Skeletal muscle tissue (tissue), 4 donors: ENCODE measurements around the gene HACD2. TPM values are rescaled to one million over a fixed set of nuclear protein-coding genes. Genes with fewer than 3 reads are reported as not detected.
"Not testable (repeated sequence)": the region's sequence is repeated elsewhere in the genome, so short reads cannot be mapped to it uniquely, and the experiment has no call there.

ENCODE experiments used
- H3K27ac ChIP-seq: one replicate; pipeline ENCODE4 v1.7.0; 2013; ENCODE audit warnings: mild to moderate bottlenecking, low read depth, low read length, inconsistent platforms
- H3K27me3 ChIP-seq, 3 donors: one replicate each; pipeline ENCODE4 v1.7.0; 2013; ENCODE audit warnings: low read length in 3 of 3; ENCODE audit not compliant: control insufficient read depth in 3 of 3, insufficient read depth in 3 of 3
- H3K36me3 ChIP-seq, 3 donors: one replicate each; pipeline ENCODE4 v1.7.0; 2013; ENCODE audit warnings: low read length in 3 of 3; ENCODE audit not compliant: control insufficient read depth in 3 of 3, insufficient read depth in 3 of 3
- H3K4me1 ChIP-seq, 3 donors: one replicate each; pipeline ENCODE4 v1.7.0; 2013; ENCODE audit warnings: low read length in 3 of 3, mild to moderate bottlenecking in 3 of 3; ENCODE audit not compliant: control insufficient read depth in 3 of 3, insufficient read depth in 3 of 3
- H3K4me3 ChIP-seq, 3 donors: one replicate each; pipeline ENCODE4 v1.7.0; 2013; ENCODE audit warnings: low read length in 3 of 3
- H3K9ac ChIP-seq, 3 donors: one replicate each; pipeline ENCODE4 v1.7.0; 2013; ENCODE audit warnings: low read length in 3 of 3, mild to moderate bottlenecking in 3 of 3, moderate library complexity in 2 of 3, low read depth in 1 of 3
- H3K9me3 ChIP-seq, 3 donors: one replicate each; pipeline ENCODE4 v1.7.0; 2013; ENCODE audit warnings: low read length in 3 of 3; ENCODE audit not compliant: control insufficient read depth in 3 of 3
- total RNA-seq: library from RNA; depleted of rRNA; stranded (reverse); fragments of >200 nt; gene quantifications from one replicate; pipeline ENCODE4 v1.2.3, GENCODE V29; 2014
- donor health status: Osteomylitis.

HACD2 gene
- total RNA-seq, 1 donor from 2014 or later, result 15.7 TPM

DNA sequence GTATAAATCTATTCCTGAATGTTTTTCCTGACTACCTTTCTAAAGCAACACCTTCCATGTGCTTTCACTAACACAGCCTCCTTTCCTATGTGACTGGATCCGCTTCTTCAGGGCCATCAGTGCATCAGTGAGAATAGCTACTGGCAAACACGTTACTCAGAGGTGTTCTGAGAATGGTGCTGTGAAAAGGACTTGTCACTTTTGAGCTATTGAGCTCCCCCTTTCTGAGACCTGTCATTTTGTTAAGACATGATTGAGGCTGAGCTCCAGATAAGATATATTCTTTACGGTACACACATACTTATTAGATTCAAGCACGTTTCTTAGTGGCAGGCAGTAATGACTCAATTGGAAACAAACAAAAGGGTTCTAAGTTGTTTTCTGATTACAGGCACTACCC lies 90.9 kb downstream of the HACD2 start:
- H3K27me3 ChIP-seq, result no peaks in the 10 kb centered on the region
- no peaks in the 10 kb centered on the region for H3K9me3 ChIP-seq
- no peak overlapping the region for H3K9ac ChIP-seq
- no peaks in the 10 kb centered on the region for H3K4me1 ChIP-seq
- H3K36me3 ChIP-seq, result peaks cover 0 to 24% (median 3%) of the 10 kb centered on the region in 3 donors
- no peak overlapping the region for H3K4me3 ChIP-seq
- no peak overlapping the region for H3K27ac ChIP-seq

DNA sequence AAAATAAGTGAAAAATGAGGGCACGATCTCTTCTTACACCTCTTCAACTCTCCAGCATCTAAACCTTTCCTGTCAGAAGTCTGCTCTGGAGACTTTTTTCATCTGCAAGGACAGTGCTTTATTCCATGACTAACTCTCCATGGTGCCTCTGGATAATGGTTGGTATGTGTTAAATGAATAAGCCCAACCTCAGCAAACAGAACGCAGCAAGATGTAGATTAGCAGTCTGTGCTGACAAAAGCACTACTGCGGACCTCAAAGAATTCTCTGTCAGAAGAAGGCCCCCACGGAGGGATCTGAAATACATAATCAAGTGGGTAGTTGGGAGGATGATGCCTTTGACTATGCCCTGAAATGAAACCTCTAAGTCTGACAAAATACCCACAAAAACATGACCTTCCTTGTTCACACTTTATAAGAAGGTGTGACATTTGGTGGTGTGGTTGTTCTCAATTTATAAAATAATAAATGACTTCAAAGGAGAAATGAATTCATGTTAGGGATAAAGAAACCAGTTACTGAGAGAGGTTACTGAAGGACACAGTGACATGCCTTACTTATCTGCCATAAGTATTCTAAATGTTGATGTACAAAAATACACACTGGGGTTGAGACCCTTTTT lies 92.8 kb downstream of the HACD2 start:
- Histone ChIP-seq H3K4me3 (no peak overlapping the region), H3K9me3 (no peaks in the 10 kb centered on the region), H3K9ac (no peak overlapping the region), H3K27ac (no peak overlapping the region), H3K27me3 (no peaks in the 10 kb centered on the region), H3K4me1 (no peaks in the 10 kb centered on the region), H3K36me3 (peaks cover 0 to 14% (median 0%) of the 10 kb centered on the region in 3 donors)

DNA sequence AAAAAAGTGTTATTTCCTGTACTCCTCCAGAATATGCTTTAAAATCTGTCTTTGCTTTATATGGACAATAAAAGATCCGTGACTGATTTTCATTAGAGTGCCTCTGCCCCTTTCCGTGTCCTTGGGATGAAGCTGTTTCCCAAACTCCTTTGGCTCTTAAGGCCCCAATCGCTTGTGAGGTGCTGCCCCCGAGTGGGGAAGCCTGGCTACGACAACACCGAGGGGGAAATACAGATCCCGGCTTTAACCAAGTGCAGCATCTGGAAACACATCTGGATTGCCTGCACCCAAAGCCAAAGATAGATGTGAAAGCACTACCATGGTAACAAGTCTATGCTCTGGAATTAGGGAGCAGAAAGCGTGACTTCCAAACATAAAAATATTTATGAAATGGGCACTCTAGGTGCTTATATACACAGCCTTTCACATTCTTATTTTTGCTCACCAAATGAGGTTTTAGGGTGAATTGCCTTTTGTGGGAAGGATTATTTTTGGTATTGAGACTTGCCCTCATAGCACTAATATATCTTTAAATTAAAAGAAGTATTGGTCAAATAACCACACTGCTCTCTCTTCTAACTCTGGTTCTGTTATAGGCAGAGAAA lies 95.4 kb downstream of the HACD2 start:
- Histone ChIP-seq H3K27me3 (peaks cover 0 to 2% (median 0%) of the 10 kb centered on the region in 3 donors), H3K27ac (no peak overlapping the region), H3K9me3 (no peaks in the 10 kb centered on the region), H3K4me3 (no peak overlapping the region), H3K4me1 (no peaks in the 10 kb centered on the region), H3K9ac (no peak overlapping the region), H3K36me3 (peaks cover 0 to 12% (median 0%) of the 10 kb centered on the region in 3 donors)

DNA sequence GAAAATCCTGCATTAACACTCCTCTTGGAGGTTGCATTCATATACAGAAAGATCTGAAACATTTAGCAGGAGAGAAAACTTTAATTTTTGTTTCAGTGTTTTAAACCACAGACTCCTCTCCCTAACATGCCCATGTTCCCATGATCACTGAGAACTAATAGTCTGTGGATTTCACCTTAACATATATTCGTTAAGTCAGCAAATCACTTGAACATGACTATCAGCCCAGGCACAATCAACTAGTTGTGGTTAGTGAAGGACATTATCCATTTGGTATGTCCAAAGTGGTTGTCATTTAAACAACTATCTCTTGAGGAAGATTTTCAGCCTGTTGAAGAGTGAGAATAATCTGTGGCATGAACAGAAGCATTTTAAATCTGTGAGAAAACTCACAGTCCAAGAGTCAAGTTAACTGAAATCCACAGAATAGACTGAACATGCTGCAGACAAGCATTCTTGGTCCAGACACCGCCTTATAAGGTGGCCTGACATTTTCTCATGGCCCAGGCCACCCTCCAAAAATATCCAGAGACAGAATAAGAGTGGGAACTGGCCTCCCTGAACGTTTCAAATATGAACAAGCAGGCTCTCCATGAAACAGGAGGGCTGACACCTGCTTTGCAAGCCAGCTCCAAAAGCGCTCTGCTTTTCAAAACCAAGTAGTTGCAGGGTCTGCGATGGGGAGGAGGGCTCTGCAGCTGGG lies 96.1 kb downstream of the HACD2 start:
- H3K4me3 ChIP-seq, result no peak overlapping the region
- H3K9me3 ChIP-seq, result no peaks in the 10 kb centered on the region
- H3K36me3 ChIP-seq, result peaks cover 0 to 8% (median 0%) of the 10 kb centered on the region in 3 donors
- H3K4me1 ChIP-seq, result no peaks in the 10 kb centered on the region
- H3K27me3 ChIP-seq, result peaks cover 0 to 3% (median 0%) of the 10 kb centered on the region in 3 donors
- no peak overlapping the region for H3K27ac ChIP-seq
- no peak overlapping the region for H3K9ac ChIP-seq

DNA sequence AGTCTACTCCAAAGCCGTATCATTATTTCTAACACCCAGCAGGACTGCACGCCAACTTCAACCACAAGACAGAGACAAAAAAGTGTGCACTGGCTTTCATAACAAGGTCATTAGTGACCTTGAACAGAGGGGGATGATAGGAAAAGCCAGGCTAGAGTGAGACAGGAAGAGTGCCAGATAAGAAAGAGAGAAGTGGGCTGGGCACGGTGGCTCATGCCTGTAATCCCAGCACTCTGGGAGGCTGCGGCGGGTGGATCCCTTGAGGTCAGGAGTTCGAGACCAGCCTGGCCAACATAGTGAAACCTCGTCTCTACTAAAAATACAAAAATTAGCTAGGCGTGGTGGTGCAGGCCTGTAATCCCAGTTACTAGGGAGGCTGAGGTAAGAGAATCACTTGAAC lies 97.8 kb downstream of the HACD2 start:
- not testable (repeated sequence) for H3K27me3 ChIP-seq, H3K9ac ChIP-seq, H3K36me3 ChIP-seq, H3K4me3 ChIP-seq, H3K4me1 ChIP-seq, H3K27ac ChIP-seq, H3K9me3 ChIP-seq

DNA sequence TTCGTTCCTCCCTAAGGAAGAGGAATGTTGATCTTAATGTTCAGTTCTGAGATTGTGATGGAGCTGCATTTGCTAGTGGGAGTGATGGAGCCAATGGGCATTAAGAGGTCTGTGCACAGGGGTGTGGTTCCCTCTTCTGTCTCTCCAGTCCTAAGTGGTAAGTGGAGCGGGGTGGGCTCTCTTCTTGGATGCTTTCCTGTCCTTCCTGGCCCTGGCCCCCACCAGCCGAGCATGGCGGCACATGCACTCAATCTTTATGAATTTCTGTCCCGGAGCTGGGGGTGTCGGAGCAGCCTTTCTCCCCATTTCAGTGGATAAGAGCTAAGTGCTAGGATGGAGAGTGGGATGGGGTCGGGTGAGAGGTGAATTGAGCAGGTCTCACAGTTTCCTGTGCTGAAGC lies 98.4 kb downstream of the HACD2 start:
- H3K36me3 ChIP-seq, result peaks cover 0 to 7% (median 0%) of the 10 kb centered on the region in 3 donors
- peaks cover 0 to 3% (median 0%) of the 10 kb centered on the region in 3 donors for H3K27me3 ChIP-seq
- no peak overlapping the region for H3K4me3 ChIP-seq
- H3K4me1 ChIP-seq, result no peaks in the 10 kb centered on the region
- H3K9me3 ChIP-seq, result no peaks in the 10 kb centered on the region
- H3K9ac ChIP-seq, result no peak overlapping the region
- no peak overlapping the region for H3K27ac ChIP-seq

DNA sequence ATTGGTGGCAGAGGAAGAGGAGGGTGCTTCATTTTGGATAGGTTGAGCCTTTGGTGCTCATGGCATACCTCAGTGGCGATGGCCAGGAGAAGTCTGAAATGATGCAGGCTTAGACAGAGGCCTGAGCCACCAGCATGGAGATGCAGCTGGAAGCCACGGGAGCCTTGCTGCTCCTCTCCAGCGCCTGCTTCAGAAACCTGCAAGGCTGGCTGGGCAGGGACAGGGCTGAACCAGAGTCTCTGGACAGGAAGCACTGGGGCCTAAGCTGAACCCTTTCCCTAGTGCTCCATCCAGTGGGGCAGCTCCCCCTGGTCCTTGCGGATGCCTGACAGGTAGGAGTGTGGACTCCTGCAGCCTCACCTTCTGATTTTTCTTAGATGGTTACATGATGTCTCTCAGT lies 99.3 kb downstream of the HACD2 start:
- H3K27me3 ChIP-seq, result peaks cover 0 to 3% (median 0%) of the 10 kb centered on the region in 3 donors
- peaks cover 0 to 4% (median 0%) of the 10 kb centered on the region in 3 donors for H3K36me3 ChIP-seq
- H3K4me1 ChIP-seq, result no peaks in the 10 kb centered on the region
- no peak overlapping the region for H3K4me3 ChIP-seq
- H3K27ac ChIP-seq, result no peak overlapping the region
- no peaks in the 10 kb centered on the region for H3K9me3 ChIP-seq
- no peak overlapping the region for H3K9ac ChIP-seq

DNA sequence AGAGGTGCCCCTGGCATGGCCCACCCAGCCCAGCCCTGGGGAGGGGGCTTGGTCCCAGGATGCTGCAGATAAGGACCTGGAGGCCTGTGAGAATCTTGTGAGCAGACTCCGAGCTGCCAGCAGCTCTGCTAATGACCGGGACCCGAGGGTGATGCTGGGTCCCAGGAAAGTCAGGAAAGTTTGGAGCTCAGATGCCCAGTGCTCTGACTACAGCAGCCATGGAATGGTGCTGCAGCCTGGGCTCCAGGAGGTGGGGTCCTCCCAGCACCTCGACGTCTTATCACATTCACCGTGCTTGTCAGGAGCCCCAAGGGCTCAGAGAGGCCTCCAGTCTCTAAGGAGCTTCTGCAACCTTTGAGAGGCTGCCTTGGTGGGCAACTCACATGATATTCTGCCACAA lies 101.7 kb downstream of the HACD2 start:
- peaks cover 0 to 9% (median 4%) of the 10 kb centered on the region in 3 donors for H3K27me3 ChIP-seq
- no peaks in the 10 kb centered on the region for H3K9me3 ChIP-seq
- H3K9ac ChIP-seq, result no peak overlapping the region
- H3K4me3 ChIP-seq, result no peak overlapping the region
- H3K4me1 ChIP-seq, result no peaks in the 10 kb centered on the region
- no peak overlapping the region for H3K27ac ChIP-seq
- H3K36me3 ChIP-seq, result no peaks in the 10 kb centered on the region

DNA sequence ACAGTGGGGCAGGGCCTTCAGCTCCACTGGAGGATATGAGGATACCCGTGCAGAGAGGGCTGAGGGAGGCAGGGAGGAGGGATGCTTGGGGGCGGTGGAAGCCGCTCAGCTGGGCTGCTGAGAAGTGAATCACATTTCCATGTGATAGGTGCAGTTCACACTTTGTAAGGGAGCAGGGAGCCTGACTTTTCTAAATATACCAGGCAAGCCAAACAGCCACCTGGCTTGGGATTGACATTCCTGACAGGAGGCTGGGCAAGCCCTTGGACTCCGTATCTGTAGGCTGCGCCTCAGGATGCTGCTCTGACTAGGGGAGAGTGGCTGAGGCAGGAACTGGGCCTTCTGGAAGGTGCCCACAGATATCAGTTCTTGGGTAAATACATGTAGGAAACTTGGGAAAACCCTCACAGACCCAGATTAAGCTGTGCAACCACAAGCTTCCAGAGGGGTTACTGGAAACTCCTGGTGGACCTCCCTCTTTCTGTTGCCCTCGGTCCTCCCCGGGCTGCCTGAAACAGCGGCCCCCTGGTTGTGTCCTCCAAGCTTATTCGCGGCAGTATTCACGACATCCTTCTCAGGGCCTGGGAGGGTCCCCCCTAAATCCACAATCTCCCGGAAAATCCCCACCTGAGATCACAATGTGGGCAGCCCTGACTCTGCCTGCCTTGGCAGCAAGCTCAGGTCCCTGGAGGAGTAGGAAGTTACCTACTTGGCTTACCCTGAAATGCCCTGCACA lies 103.0 kb downstream of the HACD2 start:
- no peak overlapping the region for H3K4me3 ChIP-seq

More for the DNA sequence above, 103.0 kb downstream of the HACD2 start:
- Histone ChIP-seq H3K4me1 (peaks cover 0 to 2% (median 0%) of the 10 kb centered on the region in 3 donors), H3K27ac (no peak overlapping the region), H3K9me3 (no peaks in the 10 kb centered on the region), H3K27me3 (peaks cover 0 to 10% (median 5%) of the 10 kb centered on the region in 3 donors), H3K9ac (no peak overlapping the region), H3K36me3 (no peaks in the 10 kb centered on the region)
